Erythroblast (primary cell): ENCODE results near the gene DENND4A.

ENCODE experiments used
- GATA1 ChIP-seq: IDR thresholded peaks from 2 replicates; pipeline ENCODE4 v1.6.1; 2011; ENCODE audit warnings: low read depth, mild to moderate bottlenecking, control low read depth, low read length, moderate library complexity
- POLR2A ChIP-seq: IDR thresholded peaks from 2 replicates; pipeline ENCODE4 v1.6.1; 2011; ENCODE audit warnings: mild to moderate bottlenecking, low read length

GRCh38 chr15:65761210-65761926 is 30.7 kb downstream of the DENND4A start:
- TF ChIP-seq POLR2A (no peak), GATA1 (no peak)
